HCT116 (cell line): ENCODE measurements around the gene SEC14L1. TPM values are rescaled to one million over a fixed set of nuclear protein-coding genes. Genes with fewer than 3 reads are reported as not detected.

Experiments used
- ATAC-seq: fragments of 200-7000 bp; cut with Tn5 transposase; 2 replicates; pipeline ENCODE4 v1.9.1; 2020; ENCODE audit warnings: mild to moderate bottlenecking, moderate library complexity
- BruUV-seq: library from RNA; stranded (reverse); fragments of 400-500 nt; replicated peaks from 2 replicates; lab custom pipeline; 2021; lab: Mats Ljungman, UMichigan
- CTCF ChIA-PET: fragments of 300-600 bp; sonication (Branson Sonifier 250); formaldehyde crosslinking; loops from one replicate; lab custom pipeline; 2021; ENCODE audit warnings: antibody characterized with exemption; lab: Charles Lee
- POLR2A ChIA-PET: fragments of 300-600, 350-600 bp; sonication (Branson Sonifier 250); formaldehyde crosslinking; loops from one replicate; lab custom pipeline; 2021; ENCODE audit warnings: antibody characterized with exemption; lab: Charles Lee
- RAD21 ChIA-PET, 2 experiments: fragments of 300-600 bp; sonication (Branson Sonifier 250); formaldehyde crosslinking; loops; one replicate each; lab custom pipeline; 2023; ENCODE audit warnings: low total read pairs in 2 of 2; ENCODE audit not compliant: uncharacterized antibody in 2 of 2, unreplicated experiment in 2 of 2, low non-redundant PET in 1 of 2; lab: Charles Lee
- DNase-seq: peaks from one replicate; pipeline ENCODE4 v3.0.0-alpha.2; 2010; ENCODE audit warnings: low read depth, low spot score
- H2AFZ ChIP-seq: fragments of 200-600 bp; shearing (Covaris generic), sonication (generic); 2 replicates; pipeline ENCODE4 v1.6.1; 2017; ENCODE audit warnings: low read depth, mixed run types, mixed read lengths, antibody characterized with exemption, low read length; ENCODE audit not compliant: poor library complexity, severe bottlenecking
- H3K27ac ChIP-seq: 2 replicates; pipeline ENCODE4 v1.5.1; 2012; ENCODE audit warnings: low read depth, low read length
- H3K27me3 ChIP-seq: fragments of 200-600 bp; sonication (generic); 2 replicates; pipeline ENCODE4 v1.6.1; 2016; ENCODE audit warnings: mixed run types, low read length, mixed read lengths; ENCODE audit not compliant: insufficient read depth
- H3K36me3 ChIP-seq, 2 experiments: fragments of 200-500 bp in 1 of 2; fragments of 200-600 bp in 1 of 2; sonication (Bioruptor generic) in 1 of 2; sonication (generic) in 1 of 2; 2 replicates each; pipeline versions ENCODE4 v1.5.1 to v1.6.1; 2014 to 2016; ENCODE audit warnings: low read length in 2 of 2, inconsistent platforms in 1 of 2, mixed read lengths in 1 of 2, mixed run types in 1 of 2; ENCODE audit not compliant: insufficient read depth in 2 of 2, control insufficient read depth in 1 of 2
- H3K4me1 ChIP-seq, 2 experiments: fragments of 200-600 bp in 1 of 2; sonication (generic) in 1 of 2; 2 replicates each; pipeline versions ENCODE4 v1.5.1 to v1.6.1; 2012 to 2017; ENCODE audit warnings: low read length in 2 of 2, inconsistent platforms in 1 of 2, mild to moderate bottlenecking in 1 of 2, mixed read lengths in 1 of 2, mixed run types in 1 of 2, moderate library complexity in 1 of 2; ENCODE audit not compliant: insufficient read depth in 2 of 2, control insufficient read depth in 1 of 2
- H3K4me2 ChIP-seq: fragments of 200-600 bp; sonication (generic); 2 replicates; pipeline ENCODE4 v1.6.1; 2017; ENCODE audit warnings: mixed run types, low read length, mixed read lengths
- H3K4me3 ChIP-seq, 2 experiments: fragments of 200-600 bp in 1 of 2; sonication (generic) in 1 of 2; replicated peaks in 1 of 2; 2 replicates each; pipeline ENCODE4 v1.5.1; 2011 to 2016; ENCODE audit warnings: low read length in 2 of 2, control low read depth in 1 of 2, low read depth in 1 of 2, mild to moderate bottlenecking in 1 of 2, mixed read lengths in 1 of 2, mixed run types in 1 of 2
- H3K79me2 ChIP-seq: fragments of 200-600 bp; sonication (generic); 2 replicates; pipeline ENCODE4 v1.6.1; 2017; ENCODE audit warnings: mild to moderate bottlenecking, mixed run types, low read length, moderate library complexity, mixed read lengths; ENCODE audit not compliant: insufficient read depth
- H3K9ac ChIP-seq: fragments of 200-600 bp; sonication (generic); 2 replicates; pipeline ENCODE4 v1.6.1; 2016; ENCODE audit warnings: low read length, mixed read lengths
- H3K9me2 ChIP-seq: fragments of 200-600 bp; sonication (generic), shearing (Covaris generic); 2 replicates; pipeline ENCODE4 v1.6.1; 2017; ENCODE audit warnings: mixed run types, mild to moderate bottlenecking, moderate library complexity; ENCODE audit not compliant: insufficient read depth
- H3K9me3 ChIP-seq, 2 experiments: fragments of 200-500 bp in 1 of 2; fragments of 200-600 bp in 1 of 2; sonication (Bioruptor generic) in 1 of 2; sonication (generic) in 1 of 2; 2 replicates each; pipeline ENCODE4 v1.6.1; 2014 to 2017; ENCODE audit warnings: low read length in 2 of 2, mixed read lengths in 2 of 2, inconsistent platforms in 1 of 2, low read depth in 1 of 2, mild to moderate bottlenecking in 1 of 2, mixed run types in 1 of 2, moderate library complexity in 1 of 2; ENCODE audit not compliant: control insufficient read depth in 1 of 2, insufficient read depth in 1 of 2
- H4K20me1 ChIP-seq: fragments of 200-600 bp; sonication (generic), shearing (Covaris generic); 2 replicates; pipeline ENCODE4 v1.6.1; 2017; ENCODE audit warnings: mixed run types, mild to moderate bottlenecking, moderate library complexity; ENCODE audit not compliant: insufficient read depth
- ELF1 ChIP-seq: IDR thresholded peaks from 2 replicates; pipeline ENCODE4 v1.6.1; 2012; ENCODE audit warnings: low read depth, borderline replicate concordance
- POLR2AphosphoS5 ChIP-seq: IDR thresholded peaks from 2 replicates; pipeline ENCODE4 v1.6.1; 2011; ENCODE audit warnings: mild to moderate bottlenecking, low read depth, low read length, moderate library complexity
- SIN3A ChIP-seq: IDR thresholded peaks from 2 replicates; pipeline ENCODE4 v1.6.1; 2012; ENCODE audit warnings: low read depth
- SP1 ChIP-seq: IDR thresholded peaks from 2 replicates; pipeline ENCODE4 v1.6.1; 2012; ENCODE audit warnings: low read depth
- intact Hi-C: fragments of 100-400 bp; cut with micrococcal nuclease; formaldehyde crosslinking; loops from 2 replicates; pipeline ENCODE4 v1.10.0; 2022
- total RNA-seq: library from RNA; stranded (reverse); gene quantifications from one replicate; pipeline ENCODE4 v1.2.1, GENCODE V29; 2021; ENCODE audit not compliant: unreplicated experiment

SEC14L1 gene
- total RNA-seq, 1 experiment from 2014 or later: 59.7 TPM

GRCh38 chr17:77178563-77178962, 37.8 kb downstream of the SEC14L1 start:
- ATAC-seq: no peak
- POLR2A ChIA-PET: no interaction called here
- BruUV-seq: no TSS peak

DNA sequence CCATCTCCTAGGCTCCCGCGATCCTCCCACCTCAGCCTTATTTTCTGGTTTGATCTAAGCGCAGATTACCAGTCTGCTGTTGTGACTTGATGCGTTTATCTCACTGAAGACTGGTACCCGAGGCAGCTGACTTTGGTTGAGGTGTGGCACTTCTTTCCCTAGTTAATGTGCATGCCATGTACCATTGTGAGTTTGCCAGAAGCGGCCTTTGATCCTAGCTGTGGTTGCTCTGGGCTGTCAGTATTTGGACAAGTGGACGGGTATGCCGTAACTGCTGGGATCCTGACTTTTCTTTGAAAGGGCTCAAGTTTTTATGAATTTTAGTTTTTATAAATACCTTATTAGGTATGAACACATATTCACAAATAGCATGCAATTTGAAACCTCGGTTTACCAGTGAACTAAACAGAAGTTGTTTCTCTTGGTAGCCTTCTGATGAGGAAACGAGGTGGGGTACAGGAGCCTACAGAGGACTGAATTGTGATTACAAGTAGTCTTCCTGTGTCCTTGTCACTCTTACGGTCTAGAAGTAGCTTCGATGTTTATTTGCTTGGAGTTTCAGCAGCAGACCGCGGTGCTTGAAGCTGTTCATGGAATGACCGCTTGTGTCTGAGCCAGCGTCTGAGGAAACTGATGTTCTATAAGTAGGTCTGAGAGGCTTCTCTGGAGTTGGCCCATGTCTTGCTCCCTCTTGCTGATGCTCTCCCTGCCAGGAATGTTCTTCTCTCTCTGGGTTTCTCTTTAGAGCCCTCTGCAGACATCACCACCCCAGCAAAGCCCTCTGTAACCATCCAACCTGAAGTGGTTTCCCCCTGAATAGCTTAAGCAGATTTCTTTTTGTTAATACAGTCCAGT, 40.0 kb downstream of the SEC14L1 start:
- intact Hi-C loops: no loop called here
- peaks cover 35% of the 10 kb centered on the region for H3K79me2 ChIP-seq
- H2AFZ ChIP-seq: no peak overlapping the region
- no peaks in the 10 kb centered on the region for H3K36me3 ChIP-seq
- DNase-seq (no peak), ATAC-seq (no peak)
- RAD21 ChIA-PET: no interaction called here
- H3K9me3 ChIP-seq: no peaks in the 10 kb centered on the region; a peak in 1 of 4 replicates
- CTCF ChIA-PET: no interaction called here
- H3K27ac ChIP-seq: no peak overlapping the region
- no TSS peak for BruUV-seq
- H3K9me2 ChIP-seq: no peaks in the 10 kb centered on the region
- no peaks in the 10 kb centered on the region for H3K27me3 ChIP-seq
- no peaks in the 10 kb centered on the region for H4K20me1 ChIP-seq
- TF ChIP-seq POLR2AphosphoS5: no peak
- TF ChIP-seq ELF1: no peak
- no peak overlapping the region for H3K4me2 ChIP-seq
- no peak overlapping the region for H3K4me3 ChIP-seq
- POLR2A ChIA-PET: no interaction called here
- H3K4me1 ChIP-seq: peaks cover 0 to 8% of the 10 kb centered on the region in 2 experiments; a peak in 1 of 4 replicates
- H3K9ac ChIP-seq: no peak overlapping the region

More at GRCh38 chr17:77178563-77178962, 37.8 kb downstream of the SEC14L1 start:
- H3K9me3 ChIP-seq: peaks cover 15 to 18% of the 10 kb centered on the region in 2 experiments; a peak in 2 of 4 replicates
- no peak overlapping the region for H2AFZ ChIP-seq
- intact Hi-C loops: no loop called here
- H3K27me3 ChIP-seq: no peaks in the 10 kb centered on the region
- no peak overlapping the region for H3K4me3 ChIP-seq
- TF ChIP-seq SIN3A (no peak), SP1 (no peak)
- H3K36me3 ChIP-seq: no peaks in the 10 kb centered on the region; a peak in 1 of 4 replicates
- H3K9ac ChIP-seq: no peak overlapping the region
- H3K4me2 ChIP-seq: no peak overlapping the region
- RAD21 ChIA-PET: no interaction called here
- H4K20me1 ChIP-seq: no peaks in the 10 kb centered on the region
- peaks cover 35% of the 10 kb centered on the region for H3K79me2 ChIP-seq
- no peak for DNase-seq
- no peaks in the 10 kb centered on the region for H3K9me2 ChIP-seq
- CTCF ChIA-PET: no interaction called here
- H3K27ac ChIP-seq: no peak overlapping the region
- H3K4me1 ChIP-seq: peaks cover 0 to 4% of the 10 kb centered on the region in 2 experiments; a peak in 1 of 4 replicates
